ENCODE results near the gene EEFSEC.

EEFSEC gene

GRCh38 chr3:128334086-128334645, 180.9 kb downstream of the EEFSEC start:
- DNase-seq (ENCODE audit: low spot score) = no peak

- no peak for DNase-seq (ENCODE audit: low spot score)
These were observed 181.5 kb downstream of the EEFSEC start for GRCh38 chr3:128334766-128335165.

- no peak for DNase-seq (ENCODE audit: low spot score)
These were observed 182.5 kb downstream of the EEFSEC start for GRCh38 chr3:128335621-128336296.

DNA sequence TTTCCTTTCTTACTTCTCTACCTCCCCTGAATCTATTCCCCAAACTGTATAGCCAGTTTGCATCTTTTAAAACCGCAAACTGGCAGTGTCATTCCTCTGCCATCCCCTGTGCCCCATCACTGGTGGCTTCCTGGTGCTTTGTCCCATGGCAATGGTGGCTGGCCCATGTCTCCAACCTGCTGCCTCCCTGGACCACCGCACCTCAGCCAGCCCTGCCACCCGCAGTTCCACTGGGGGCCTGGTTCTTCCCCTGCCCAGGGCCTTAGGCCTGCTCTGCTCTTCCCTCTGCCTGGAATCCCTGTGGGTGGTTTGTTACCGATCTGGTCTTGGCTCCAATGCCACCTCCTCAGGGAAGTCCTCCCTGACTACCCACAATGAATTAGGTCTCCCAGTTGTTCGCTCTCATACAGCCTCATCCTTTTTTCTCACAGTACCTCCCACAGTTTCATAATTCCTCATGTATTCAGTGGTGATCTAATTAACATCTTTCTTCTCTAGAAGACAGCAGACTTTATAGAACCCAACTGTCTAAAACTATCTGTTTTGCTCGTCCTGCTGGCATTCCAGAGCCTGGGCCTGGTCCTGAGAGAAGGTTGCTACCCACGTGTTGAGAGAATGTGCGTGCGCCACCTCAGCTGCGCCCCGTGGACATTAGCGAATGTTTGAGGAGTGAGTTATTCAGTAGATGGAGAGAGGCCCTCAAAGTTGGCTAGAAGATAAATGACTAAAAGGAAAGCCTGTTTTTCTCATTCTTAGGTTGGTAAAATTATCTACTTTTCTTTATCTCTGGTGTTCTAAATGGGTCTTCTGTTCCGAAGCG, 183.3 kb downstream of the EEFSEC start:
- no peak for DNase-seq (ENCODE audit: low spot score)

GRCh38 chr3:128337305-128337704, 184.0 kb downstream of the EEFSEC start:
- no peak for DNase-seq (ENCODE audit: low spot score)

DNA sequence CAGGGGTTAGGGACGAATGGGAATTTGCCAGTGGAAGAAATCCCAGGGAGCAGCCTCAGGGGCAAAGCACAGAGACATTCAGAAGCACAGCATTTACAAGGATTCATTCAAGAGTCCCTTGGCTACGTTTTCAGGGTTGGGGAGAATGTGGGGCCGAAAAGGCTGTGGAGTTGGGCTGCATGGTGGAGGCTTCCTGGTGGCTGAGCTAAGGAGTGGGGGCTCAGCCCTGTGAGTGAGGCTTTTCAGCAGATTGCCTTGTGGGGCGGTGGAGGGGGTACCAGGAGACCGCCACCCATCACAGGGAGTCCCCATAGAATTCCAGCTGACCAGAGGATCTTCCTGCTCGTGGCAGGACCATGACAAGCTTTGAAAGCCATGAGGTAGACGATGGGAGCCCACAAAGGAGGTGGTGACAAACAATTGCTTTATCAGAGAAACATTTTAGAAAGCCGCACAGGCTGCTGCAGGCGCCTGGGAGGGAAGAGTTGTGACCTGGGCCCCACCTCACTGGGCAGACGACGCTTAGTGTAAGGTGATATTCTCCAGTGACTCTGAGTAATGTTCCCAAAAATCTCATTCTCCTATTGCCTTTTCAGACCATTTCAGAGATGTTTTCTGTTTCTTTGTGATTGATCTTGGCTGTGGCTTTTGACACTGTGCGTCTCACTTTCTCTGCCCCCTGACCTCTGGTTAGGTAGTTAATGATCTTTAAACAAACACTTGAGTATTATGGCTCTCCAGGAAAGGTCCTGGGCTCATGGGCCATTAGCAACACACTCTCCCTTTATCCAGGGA, 185.5 kb downstream of the EEFSEC start:
- no peak for DNase-seq (ENCODE audit: low spot score)

DNA sequence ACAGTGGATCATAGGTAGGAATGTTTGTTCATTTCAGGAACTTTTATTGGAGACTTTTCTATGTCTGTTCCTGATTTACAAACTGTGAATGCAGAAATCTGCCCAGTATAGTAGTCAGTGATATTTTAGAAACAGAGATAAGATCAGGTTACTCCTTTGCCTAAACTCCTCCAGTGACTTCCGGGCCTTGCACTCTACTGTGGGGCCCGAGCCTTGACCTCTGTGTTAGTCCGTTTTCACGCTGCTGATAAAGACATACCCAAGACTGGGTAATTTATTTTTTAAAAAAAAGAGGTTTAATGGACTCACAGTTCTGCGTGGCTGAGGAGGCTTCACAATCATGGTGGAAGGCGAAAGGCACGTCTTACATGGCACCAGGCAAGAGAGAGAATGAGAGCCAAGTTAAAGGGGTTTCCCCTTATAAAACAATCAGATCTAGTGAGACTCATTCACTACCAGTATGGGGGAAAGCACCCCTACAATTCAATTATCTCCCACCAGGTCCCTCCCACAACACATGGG, 186.3 kb downstream of the EEFSEC start:
- DNase-seq (ENCODE audit: low spot score) = no peak

GRCh38 chr3:128340198-128340903, 187.1 kb downstream of the EEFSEC start:
- no peak for DNase-seq (ENCODE audit: low spot score)

DNA sequence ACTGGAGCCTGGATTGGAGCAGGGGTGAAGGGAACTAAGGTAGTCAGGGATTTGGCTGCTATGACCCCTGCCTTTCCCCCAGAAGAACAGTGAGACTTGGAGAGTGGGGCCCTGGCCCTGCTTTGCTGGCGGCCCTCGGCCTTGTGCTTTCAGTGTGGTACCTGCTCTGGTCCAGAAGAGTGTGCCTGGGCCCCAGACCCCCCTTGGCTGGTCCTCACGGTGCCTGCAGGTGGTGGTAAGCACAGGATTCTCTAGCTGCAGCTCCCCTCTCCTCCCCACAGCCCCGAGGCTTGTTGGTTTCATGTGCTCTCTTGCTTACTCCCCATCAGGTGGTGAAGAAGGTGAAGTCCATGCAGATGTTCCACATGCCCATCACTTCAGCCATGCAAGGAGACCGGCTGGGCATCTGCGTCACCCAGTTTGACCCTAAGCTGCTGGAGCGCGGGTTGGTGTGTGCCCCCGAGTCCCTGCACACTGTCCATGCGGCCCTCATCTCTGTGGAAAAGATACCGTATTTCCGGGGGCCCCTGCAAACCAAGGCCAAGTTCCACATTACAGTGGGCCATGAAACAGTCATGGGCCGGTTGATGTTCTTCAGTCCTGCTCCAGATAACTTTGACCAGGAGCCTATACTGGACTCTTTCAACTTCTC, 187.7 kb downstream of the EEFSEC start:
- DNase-seq (ENCODE audit: low spot score) = no peak

GRCh38 chr3:128341659-128342395, 188.5 kb downstream of the EEFSEC start:
- DNase-seq (ENCODE audit: low spot score) = no peak

GRCh38 chr3:128342701-128343180, 189.5 kb downstream of the EEFSEC start:
- DNase-seq (ENCODE audit: low spot score) = no peak

DNA sequence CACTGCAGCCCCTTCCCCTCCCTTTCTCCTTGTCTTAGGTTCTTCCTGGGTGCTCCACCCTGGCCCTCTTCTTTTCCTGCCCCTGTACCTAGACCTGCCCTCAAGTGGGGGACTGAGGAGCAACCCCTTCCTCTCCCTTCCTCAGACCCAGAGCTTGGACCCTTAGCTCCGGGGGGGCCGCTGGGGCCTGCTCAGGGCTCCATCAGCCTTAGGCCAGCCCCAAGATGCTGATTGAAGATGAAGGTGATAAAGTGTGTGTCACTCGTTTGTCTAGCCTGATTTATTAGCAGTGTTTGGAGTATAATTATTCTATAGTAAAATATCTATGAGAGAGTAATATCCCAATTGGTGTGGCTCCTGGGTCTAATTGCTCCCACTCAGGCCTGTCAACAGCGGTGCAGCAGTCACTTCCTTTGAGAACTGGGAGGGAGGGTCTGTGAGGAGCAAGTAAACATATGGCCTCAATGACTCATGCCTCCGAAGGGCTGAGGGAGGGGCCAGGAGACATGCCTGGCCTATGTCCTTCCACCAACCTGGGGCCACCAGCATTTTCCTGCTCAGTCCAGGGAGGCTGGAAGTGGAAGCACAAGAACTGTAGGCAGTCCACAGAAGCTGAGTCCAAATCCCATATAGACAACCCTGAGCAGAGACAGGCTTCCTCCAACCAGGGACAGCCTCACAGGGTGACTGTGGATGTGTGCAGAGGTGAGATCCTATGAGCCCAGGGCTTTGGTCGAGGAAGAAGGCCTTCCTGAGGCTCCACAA, 190.2 kb downstream of the EEFSEC start:
- DNase-seq (ENCODE audit: low spot score) = no peak

DNA sequence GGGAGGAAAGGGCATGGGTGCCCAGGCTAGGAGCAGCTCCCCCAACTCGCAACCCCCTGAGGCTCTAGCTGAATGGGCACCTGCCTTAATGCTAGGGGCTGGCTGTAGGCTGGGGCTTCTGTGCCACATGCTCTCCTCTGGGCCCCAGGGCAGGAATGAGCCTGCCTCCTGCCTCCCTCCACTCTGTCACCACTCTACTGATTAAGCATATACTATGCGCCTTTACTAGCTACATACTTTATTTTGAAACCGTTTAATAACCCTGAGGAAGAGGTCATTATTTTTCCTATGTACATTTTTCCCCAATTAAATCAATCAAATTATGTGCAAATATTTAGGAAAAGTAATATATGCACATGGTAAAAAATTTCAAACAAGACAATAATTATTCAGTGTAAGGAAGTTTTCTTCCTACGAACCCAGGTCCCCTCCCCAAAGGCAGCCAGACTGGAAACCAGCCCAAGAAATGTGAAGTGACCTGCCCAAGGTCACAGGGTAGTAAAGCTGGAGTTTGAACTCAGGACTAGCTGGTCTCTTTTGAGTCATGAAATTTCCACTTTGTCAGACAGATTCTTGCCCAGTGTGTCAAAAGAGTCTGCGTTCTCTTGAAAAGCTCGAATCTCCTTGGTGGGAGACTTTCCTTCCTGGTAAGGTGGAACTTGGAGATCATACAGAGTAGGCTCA, 190.9 kb downstream of the EEFSEC start:
- DNase-seq (ENCODE audit: low spot score) = no peak

GRCh38 chr3:128345196-128345595, 191.9 kb downstream of the EEFSEC start:
- DNase-seq (ENCODE audit: low spot score) = no peak

- no peak for DNase-seq (ENCODE audit: low spot score)
These were observed 193.3 kb downstream of the EEFSEC start for GRCh38 chr3:128346562-128346961.

GRCh38 chr3:128347282-128347681, 194.0 kb downstream of the EEFSEC start:
- no peak for DNase-seq (ENCODE audit: low spot score)

DNA sequence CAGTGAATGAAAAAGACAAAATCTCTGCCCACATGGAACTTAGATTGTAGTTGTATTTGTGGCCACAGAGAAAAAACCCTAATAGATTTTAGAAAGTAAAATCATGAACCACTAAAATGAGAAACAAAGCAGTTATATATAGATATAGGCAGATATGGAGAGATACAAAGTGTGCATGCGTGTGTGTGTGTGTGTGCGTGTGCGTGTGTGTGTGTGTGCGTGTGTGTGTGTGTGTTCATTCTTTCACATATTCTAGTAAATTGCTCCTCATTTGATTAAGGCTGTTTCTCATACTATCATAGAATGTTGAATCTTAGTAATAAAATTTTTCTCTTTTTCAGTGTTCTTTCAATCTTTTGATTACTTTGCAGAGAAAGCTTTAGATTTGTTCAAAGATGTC, 194.8 kb downstream of the EEFSEC start:
- DNase-seq (ENCODE audit: low spot score) = no peak

- no peak for DNase-seq (ENCODE audit: low spot score)
These were observed 195.7 kb downstream of the EEFSEC start for GRCh38 chr3:128348805-128349531.
